Stimulated activated CD4-positive, alpha-beta T cell treated with anti-CD3 and anti-CD28 coated beads, TNF-alpha, amount 100 ng/mL, for 24 hours (primary cell): ENCODE measurements around the gene LGALS9C.
A peak's percentile ranks its signal among the peaks of the same experiment; 100 is the strongest.
"Not testable (repeated sequence)": the region's sequence is repeated elsewhere in the genome, so short reads cannot be mapped to it uniquely, and the experiment has no call there.

Experiments
- DNase-seq, 3 experiments: peaks; one replicate each; pipeline ENCODE4 v3.0.0-alpha.2; 2020; ENCODE audit warnings: low read depth in 3 of 3

The LGALS9C gene

GRCh38 chr17:18478362-18478761, 1.8 kb downstream of the LGALS9C start:
- DNase-seq, result not testable (repeated sequence)

- not testable (repeated sequence) for DNase-seq
Observed at GRCh38 chr17:18478977-18479595, 2.5 kb downstream of the LGALS9C start.

GRCh38 chr17:18481775-18482174, 5.2 kb downstream of the LGALS9C start:
- not testable (repeated sequence) for DNase-seq

GRCh38 chr17:18485936-18486464, 9.4 kb downstream of the LGALS9C start:
- not testable (repeated sequence) for DNase-seq

- DNase-seq, result not testable (repeated sequence)
Observed at GRCh38 chr17:18487633-18488032, 11.0 kb downstream of the LGALS9C start.

- DNase-seq, result not testable (repeated sequence)
Observed at GRCh38 chr17:18488622-18489021, 12.0 kb downstream of the LGALS9C start.

- not testable (repeated sequence) for DNase-seq
Observed at GRCh38 chr17:18490016-18490415, 13.4 kb downstream of the LGALS9C start.

GRCh38 chr17:18492712-18493480, 16.3 kb downstream of the LGALS9C start:
- peak in 1 of 3 experiments; percentile 34 for DNase-seq

GRCh38 chr17:18494250-18494768, 17.7 kb downstream of the LGALS9C start:
- not testable (repeated sequence) for DNase-seq

- not testable (repeated sequence) for DNase-seq
Observed at GRCh38 chr17:18497044-18497443, 20.5 kb downstream of the LGALS9C start.

- DNase-seq, result not testable (repeated sequence)
Observed at GRCh38 chr17:18499100-18499499, 22.5 kb downstream of the LGALS9C start.

- not testable (repeated sequence) for DNase-seq
Observed at GRCh38 chr17:18499756-18500155, 23.2 kb downstream of the LGALS9C start.

- DNase-seq, result not testable (repeated sequence)
Observed at GRCh38 chr17:18500281-18500680, 23.7 kb downstream of the LGALS9C start.

- DNase-seq, result not testable (repeated sequence)
Observed at GRCh38 chr17:18500816-18501215, 24.2 kb downstream of the LGALS9C start.

GRCh38 chr17:18503221-18503620, 26.6 kb downstream of the LGALS9C start:
- not testable (repeated sequence) for DNase-seq

GRCh38 chr17:18507729-18508128, 31.1 kb downstream of the LGALS9C start:
- DNase-seq, result not testable (repeated sequence)

- not testable (repeated sequence) for DNase-seq
Observed at GRCh38 chr17:18508667-18509066, 32.1 kb downstream of the LGALS9C start.

GRCh38 chr17:18521100-18521499, 44.5 kb downstream of the LGALS9C start:
- not testable (repeated sequence) for DNase-seq

GRCh38 chr17:18525015-18525414, 48.4 kb downstream of the LGALS9C start:
- DNase-seq, result not testable (repeated sequence)

- not testable (repeated sequence) for DNase-seq
Observed at GRCh38 chr17:18526168-18526800, 49.7 kb downstream of the LGALS9C start.

GRCh38 chr17:18527354-18527753, 50.8 kb downstream of the LGALS9C start:
- not testable (repeated sequence) for DNase-seq

- not testable (repeated sequence) for DNase-seq
Observed at GRCh38 chr17:18528435-18528834, 51.8 kb downstream of the LGALS9C start.
